Measurements from ENCODE around the gene GRK4. TPM values are rescaled to one million over a fixed set of nuclear protein-coding genes. Genes with fewer than 3 reads are reported as not detected.
"Not testable (repeated sequence)": the region's sequence is repeated elsewhere in the genome, so short reads cannot be mapped to it uniquely, and the experiment has no call there.

GRK4 gene
- 10 to 100 TPM in 6 of 10 donors, 1 to 10 TPM in 4; 6.2 to 13.4 (median 10.3) TPM for total RNA-seq
- polyA plus RNA-seq: 10 to 100 TPM in 1 of 2 donors, 1 to 10 TPM in 1; 4.7 to 24.5 TPM
- long read RNA-seq, donor 1, transcript GRK4-204 (2 exons, 2,136 nt): major isoform, 6 of 10 reads
- long read RNA-seq, donor 1, partial matches to known transcripts: 0 of 10 reads
- long read RNA-seq, donor 1, other reads (novel, unspliced or antisense): 4 of 10 reads
- long read RNA-seq, donor 2, transcript GRK4-204 (2 exons, 2,136 nt): major isoform, 10 of 22 reads
- long read RNA-seq, donor 2, partial matches to known transcripts: 2 of 22 reads
- long read RNA-seq, donor 2, other reads (novel, unspliced or antisense): 10 of 22 reads
- long read RNA-seq, donor 3, partial matches to known transcripts: 0 of 8 reads
- long read RNA-seq, donor 3, other reads (novel, unspliced or antisense): 7 of 8 reads

DNA sequence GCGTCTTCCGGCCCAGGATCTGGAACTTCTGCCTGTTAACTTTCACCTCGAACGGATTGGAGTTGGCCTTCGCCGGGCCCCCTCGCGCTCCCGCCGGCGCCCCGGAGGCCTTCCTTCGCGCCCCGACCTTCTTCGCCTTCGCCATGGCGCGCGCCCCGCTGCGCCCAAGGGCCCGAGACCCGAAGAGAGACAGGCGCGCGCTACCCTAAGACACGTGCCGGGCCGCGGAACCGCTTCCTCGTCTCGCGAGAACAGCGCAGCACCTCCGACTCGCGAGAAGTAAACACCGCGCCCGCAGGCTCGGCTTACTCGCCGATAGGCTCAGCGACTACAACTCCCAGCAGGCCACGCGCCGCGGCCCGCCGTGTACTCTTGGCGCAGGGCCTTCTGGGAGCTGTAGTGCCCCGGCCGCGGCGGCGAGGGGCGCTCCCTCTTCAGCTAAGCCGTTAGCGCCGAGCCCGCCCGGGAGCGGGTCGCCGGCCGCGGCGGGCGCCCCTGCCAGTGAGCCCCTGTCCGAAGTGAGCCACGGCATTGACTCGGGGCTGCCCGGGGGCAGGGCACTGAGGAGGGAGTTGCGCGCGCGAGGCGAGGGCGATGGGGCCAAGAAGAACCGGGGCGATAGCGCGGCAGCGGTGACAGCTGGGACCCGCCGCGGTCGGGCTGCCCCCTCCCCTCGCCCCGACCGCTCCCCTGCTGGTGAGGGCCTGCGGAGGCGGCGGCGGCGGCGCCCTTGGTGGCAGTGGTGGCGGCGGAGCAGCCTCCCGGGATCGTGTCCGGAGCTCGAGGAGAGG is at the start of gene GRK4, which contains the start of gene NOP14:
GRK4 (plus strand) TSS at position 397 of the 791 bp plus-strand sequence. CDS start 500 bp downstream, outside the sequence.
NOP14 (minus strand) TSS at position 232 of the 791 bp plus-strand sequence; CDS start at position 145, 87 bp downstream.
- peak; percentile 97 to 98 for DNase-seq
- Histone ChIP-seq H3K4me1 (peaks cover 9 to 36% (median 25%) of the 10 kb centered on the region in 9 donors), H3K36me3 (peaks cover 0 to 13% (median 2%) of the 10 kb centered on the region in 9 donors), H3K27ac (peak within 1 kb of the TSS; percentile 86 to 95 (median 92)), H3K9me3 (no peaks in the 10 kb centered on the region), H3K4me3 (peak within 1 kb of the TSS; percentile 77 to 99 (median 97)), H3K27me3 (no peaks in the 10 kb centered on the region)
- ATAC-seq: peak; percentile 97 to 99 (median 98)
- intact Hi-C loops (cut with DNase I): loop anchor here in 3 of 10 donors (2.0 to 10.0 kb wide), 4 partner anchors 71 to 549 kb away; partner anchors contain the start of genes CFAP99 (in 1 of the 3), TNIP2 (in 1 of the 3) and ZFYVE28 (in 1 of the 3)
- TF ChIP-seq, protein P1, sequence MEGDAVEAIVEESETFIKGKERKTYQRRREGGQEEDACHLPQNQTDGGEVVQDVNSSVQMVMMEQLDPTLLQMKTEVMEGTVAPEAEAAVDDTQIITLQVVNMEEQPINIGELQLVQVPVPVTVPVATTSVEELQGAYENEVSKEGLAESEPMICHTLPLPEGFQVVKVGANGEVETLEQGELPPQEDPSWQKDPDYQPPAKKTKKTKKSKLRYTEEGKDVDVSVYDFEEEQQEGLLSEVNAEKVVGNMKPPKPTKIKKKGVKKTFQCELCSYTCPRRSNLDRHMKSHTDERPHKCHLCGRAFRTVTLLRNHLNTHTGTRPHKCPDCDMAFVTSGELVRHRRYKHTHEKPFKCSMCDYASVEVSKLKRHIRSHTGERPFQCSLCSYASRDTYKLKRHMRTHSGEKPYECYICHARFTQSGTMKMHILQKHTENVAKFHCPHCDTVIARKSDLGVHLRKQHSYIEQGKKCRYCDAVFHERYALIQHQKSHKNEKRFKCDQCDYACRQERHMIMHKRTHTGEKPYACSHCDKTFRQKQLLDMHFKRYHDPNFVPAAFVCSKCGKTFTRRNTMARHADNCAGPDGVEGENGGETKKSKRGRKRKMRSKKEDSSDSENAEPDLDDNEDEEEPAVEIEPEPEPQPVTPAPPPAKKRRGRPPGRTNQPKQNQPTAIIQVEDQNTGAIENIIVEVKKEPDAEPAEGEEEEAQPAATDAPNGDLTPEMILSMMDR (IDR thresholded peaks at IDR 0.05): peak in 8 of 9 donors; percentile 21 to 64 (median 41)
- 0 to 1% methylated on average over 89 to 104 of the region's 105 CpGs for WGBS, 2 donors

DNA sequence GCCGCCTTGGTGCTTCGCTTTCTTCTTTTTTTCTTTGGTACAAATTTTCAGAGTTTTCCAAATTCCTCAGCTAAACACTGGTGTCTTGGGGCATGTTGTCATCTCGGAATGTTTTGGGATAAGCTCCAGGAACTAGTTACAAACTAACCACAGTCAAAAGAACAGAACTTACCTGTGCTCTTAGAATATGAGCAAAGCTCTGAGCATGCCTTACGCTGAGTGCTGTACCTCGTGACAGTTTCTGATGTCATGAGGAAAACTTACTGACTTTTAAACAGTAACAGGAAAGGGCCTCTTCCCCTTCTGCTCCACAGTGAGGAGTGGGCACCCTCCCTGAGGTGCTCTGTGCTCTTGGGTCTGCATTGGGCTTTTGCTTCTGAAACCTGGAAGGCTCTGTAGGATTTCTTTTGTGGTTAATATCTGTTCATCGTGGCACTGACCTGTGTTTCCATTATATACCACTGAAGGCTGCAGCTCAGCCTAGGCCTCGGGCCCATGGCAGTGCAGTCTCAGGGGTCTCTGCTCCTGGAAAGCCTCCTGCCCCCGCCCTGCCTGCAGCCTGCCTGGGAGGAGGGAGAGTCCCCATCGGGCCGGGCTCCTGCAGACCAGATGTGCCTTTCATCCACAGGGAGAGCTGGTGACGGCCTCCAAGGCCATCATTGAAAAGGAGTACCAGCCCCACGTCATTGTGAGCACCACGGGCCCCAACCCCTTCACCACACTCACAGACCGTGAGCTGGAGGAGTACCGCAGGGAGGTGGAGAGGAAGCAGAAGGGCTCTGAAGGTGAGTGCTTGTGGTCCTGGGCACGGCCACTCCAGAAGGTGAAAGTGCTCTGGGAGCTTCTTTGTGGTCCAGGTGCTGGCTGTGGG is 48.9 kb upstream of the GRK4 start:
- TF ChIP-seq, protein P1 (IDR thresholded peaks at IDR 0.05): no peak
- peaks cover 0 to 22% (median 4%) of the 10 kb centered on the region in 9 donors for H3K4me1 ChIP-seq
- H3K4me3 ChIP-seq: no peak overlapping the region
- H3K27ac ChIP-seq: no peak overlapping the region
- intact Hi-C loops (cut with DNase I): loop anchor here in 1 of 10 donors (5.0 kb wide), 1 partner anchor 147 kb away; no protein-coding TSS in a partner anchor
- DNase-seq: no peak
- peaks cover 0 to 10% (median 0%) of the 10 kb centered on the region in 11 donors for H3K9me3 ChIP-seq
- H3K36me3 ChIP-seq: peaks cover 0 to 100% (median 47%) of the 10 kb centered on the region in 9 donors
- peak in 3 of 8 donors; percentile 16 to 22 (median 19) for ATAC-seq
- 85 to 87% methylated on average over 16 of the region's 16 CpGs for WGBS, 2 donors
- no peaks in the 10 kb centered on the region for H3K27me3 ChIP-seq

DNA sequence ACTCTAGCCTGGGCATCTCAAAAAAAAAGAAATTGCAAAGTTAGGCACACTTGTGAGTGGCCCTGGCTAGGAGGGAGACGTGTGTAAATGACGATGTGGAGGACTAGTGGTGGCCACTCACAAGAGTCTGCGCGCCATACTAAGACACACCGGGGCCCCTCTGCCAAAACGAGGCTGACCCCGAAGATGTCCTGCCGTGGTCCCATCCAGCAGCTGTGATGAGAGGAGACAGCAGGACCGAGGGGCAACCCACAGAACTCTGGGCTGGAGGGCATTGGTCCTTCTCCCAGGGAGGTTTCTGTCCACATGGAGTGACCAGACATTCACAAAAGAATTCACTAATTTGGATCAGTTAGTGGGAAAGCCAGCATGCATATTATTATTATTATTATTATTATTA is 47.6 kb upstream of the GRK4 start:
- Histone ChIP-seq H3K27me3 (no peaks in the 10 kb centered on the region), H3K36me3 (peaks cover 0 to 96% (median 52%) of the 10 kb centered on the region in 9 donors), H3K4me3 (no peak overlapping the region), H3K27ac (no peak overlapping the region), H3K4me1 (peaks cover 0 to 13% (median 0%) of the 10 kb centered on the region in 9 donors), H3K9me3 (peaks cover 0 to 16% (median 0%) of the 10 kb centered on the region in 11 donors)
- TF ChIP-seq, protein P1 (IDR thresholded peaks at IDR 0.05): no peak
- 89 to 90% methylated on average over 9 of the region's 9 CpGs for WGBS, 2 donors
- DNase-seq (no peak), ATAC-seq (no peak)
- intact Hi-C loops (cut with DNase I): no loop called here

DNA sequence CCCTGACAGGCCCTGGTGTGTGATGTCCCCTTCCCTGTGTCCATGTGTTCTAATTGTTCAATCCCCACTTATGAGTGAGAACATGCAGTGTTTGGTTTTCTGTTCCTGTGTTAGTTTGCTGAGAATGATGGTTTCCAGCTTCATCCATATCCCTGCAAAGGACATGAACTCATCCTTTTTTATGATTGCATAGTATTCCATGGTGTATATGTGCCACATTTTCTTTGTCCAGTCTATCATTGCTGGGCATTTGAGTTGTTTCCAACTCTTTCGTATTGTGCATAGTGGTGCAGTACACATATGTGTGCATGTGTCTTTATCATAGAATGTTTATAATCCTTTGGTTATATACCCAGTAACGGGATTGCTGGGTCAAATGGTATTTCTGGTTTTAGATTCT is 46.7 kb upstream of the GRK4 start:
- Histone ChIP-seq H3K36me3 (peaks cover 0 to 96% (median 46%) of the 10 kb centered on the region in 9 donors), H3K9me3 (peaks cover 0 to 16% (median 0%) of the 10 kb centered on the region in 11 donors), H3K4me1 (peaks cover 0 to 13% (median 0%) of the 10 kb centered on the region in 9 donors)
- intact Hi-C loops (cut with DNase I); H3K27ac ChIP-seq; DNase-seq; ATAC-seq; H3K4me3 ChIP-seq; H3K27me3 ChIP-seq: not testable (repeated sequence)
- WGBS, 2 donors: 100% methylated on average over 2 of the region's 2 CpGs

DNA sequence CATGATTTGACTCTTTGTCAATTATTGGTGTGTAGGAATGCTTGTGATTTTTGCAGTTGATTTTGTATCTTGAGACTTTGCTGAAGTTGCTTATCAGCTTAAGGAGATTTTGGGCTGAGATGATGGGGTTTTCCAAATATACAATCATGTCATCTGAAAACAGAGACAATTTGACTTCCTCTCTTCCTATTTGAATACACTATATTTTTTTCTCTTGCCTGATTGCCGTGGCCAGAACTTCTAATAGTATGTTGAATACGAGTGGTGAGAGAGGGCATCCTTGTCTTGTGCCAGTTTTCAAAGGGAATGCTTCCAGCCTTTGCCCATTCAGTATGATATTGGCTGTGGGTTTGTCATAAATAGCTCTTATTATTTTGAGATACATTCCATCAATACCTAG is 45.1 kb upstream of the GRK4 start:
- Histone ChIP-seq H3K9me3 (peaks cover 0 to 16% (median 0%) of the 10 kb centered on the region in 11 donors), H3K4me1 (peaks cover 0 to 16% (median 4%) of the 10 kb centered on the region in 9 donors), H3K36me3 (peaks cover 0 to 95% (median 44%) of the 10 kb centered on the region in 9 donors)
- H3K27ac ChIP-seq; intact Hi-C loops (cut with DNase I); DNase-seq; ATAC-seq; H3K27me3 ChIP-seq; H3K4me3 ChIP-seq: not testable (repeated sequence)
- 66 to 70% methylated on average over 2 of the region's 2 CpGs for WGBS, 2 donors

DNA sequence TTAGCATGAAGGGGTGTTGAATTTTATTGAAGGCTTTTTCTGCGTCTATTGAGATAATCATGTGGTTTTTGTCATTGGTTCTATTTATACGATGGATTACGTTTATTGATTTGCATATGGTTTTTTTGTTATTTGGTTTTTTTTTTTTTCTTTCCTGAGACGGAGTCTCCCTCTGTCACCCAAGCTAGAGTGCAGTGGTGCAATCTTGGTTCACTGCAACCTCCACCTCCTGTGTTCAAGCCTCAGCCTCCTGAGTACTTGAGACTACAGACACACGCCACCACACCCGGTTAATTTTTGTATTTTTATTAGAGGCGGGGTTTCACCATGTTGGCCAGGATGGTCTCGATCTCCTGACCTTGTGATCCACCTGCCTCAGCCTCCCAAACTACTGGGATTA is 44.7 kb upstream of the GRK4 start:
- 92 to 95% methylated on average over 8 of the region's 8 CpGs for WGBS, 2 donors
- H3K36me3 ChIP-seq: peaks cover 0 to 98% (median 45%) of the 10 kb centered on the region in 9 donors
- DNase-seq; intact Hi-C loops (cut with DNase I); H3K27me3 ChIP-seq; H3K4me3 ChIP-seq; ATAC-seq; H3K27ac ChIP-seq: not testable (repeated sequence)
- peaks cover 0 to 14% (median 3%) of the 10 kb centered on the region in 9 donors for H3K4me1 ChIP-seq
- H3K9me3 ChIP-seq: peaks cover 0 to 16% (median 0%) of the 10 kb centered on the region in 11 donors

Measured in heart right ventricle (tissue), 16 donors.